IMR-90 (cell line): Measurements from ENCODE around the gene PDCD1. TPM values are rescaled to one million over a fixed set of nuclear protein-coding genes. Genes with fewer than 3 reads are reported as not detected.

Experiments
- ATAC-seq: fragments of 200-7000 bp; cut with Tn5 transposase; 2 replicates; pipeline ENCODE4 v1.9.1; 2020; ENCODE audit warnings: low read depth, mild to moderate bottlenecking, moderate library complexity
- BruUV-seq: library from RNA; stranded (reverse); fragments of 400-500 nt; replicated peaks from 2 replicates; lab custom pipeline; 2021; lab: Mats Ljungman, UMichigan
- CTCF ChIA-PET: fragments of 300-600 bp; formaldehyde crosslinking; extraction: SDS; loops from one replicate; lab custom pipeline; 2021; ENCODE audit warnings: antibody characterized with exemption; lab: Yijun Ruan, JAX
- POLR2A ChIA-PET: fragments of 300-600 bp; sonication (Branson Sonifier 250); formaldehyde crosslinking; loops from one replicate; lab custom pipeline; 2022; ENCODE audit warnings: antibody characterized with exemption; ENCODE audit not compliant: unreplicated experiment; lab: Charles Lee
- DNase-seq: peaks from one replicate; pipeline ENCODE4 v3.0.0; 2013
- H2AFZ ChIP-seq: replicated peaks from 2 replicates; pipeline ENCODE3; 2013; ENCODE audit warnings: low read length, mild to moderate bottlenecking; ENCODE audit not compliant: poor library complexity
- H2AK5ac ChIP-seq: 2 replicates; pipeline ENCODE4 v1.6.1; 2013; ENCODE audit warnings: low read depth, low read length, inconsistent platforms
- H2AK9ac ChIP-seq: replicated peaks from 2 replicates; pipeline ENCODE3; 2013; ENCODE audit warnings: mild to moderate bottlenecking, low read depth, low read length, moderate library complexity; ENCODE audit not compliant: poor library complexity
- H2BK120ac ChIP-seq: 2 replicates; pipeline ENCODE4 v1.6.1; 2013; ENCODE audit warnings: low read depth, low read length, inconsistent platforms
- H2BK15ac ChIP-seq: 3 replicates; pipeline ENCODE4 v1.6.1; 2013; ENCODE audit warnings: low read depth, low read length, inconsistent platforms
- H2BK20ac ChIP-seq: 2 replicates; pipeline ENCODE4 v1.6.1; 2013; ENCODE audit warnings: low read depth, mild to moderate bottlenecking, inconsistent platforms, low read length, moderate library complexity
- H2BK5ac ChIP-seq: 2 replicates; pipeline ENCODE4 v1.6.1; 2013; ENCODE audit warnings: mild to moderate bottlenecking, low read depth, low read length, inconsistent platforms; ENCODE audit not compliant: poor library complexity, severe bottlenecking
- H3K14ac ChIP-seq: replicated peaks from 2 replicates; pipeline ENCODE4 v1.6.1; 2013; ENCODE audit warnings: low read depth, low read length, inconsistent platforms
- H3K18ac ChIP-seq: 2 replicates; pipeline ENCODE4 v1.6.1; 2013; ENCODE audit warnings: low read depth, low read length, control low read depth
- H3K23ac ChIP-seq: 2 replicates; pipeline ENCODE4 v1.6.1; 2013; ENCODE audit warnings: low read depth, low read length, inconsistent platforms
- H3K27ac ChIP-seq: 2 replicates; pipeline ENCODE4 v1.5.1; 2013; ENCODE audit warnings: mild to moderate bottlenecking, control low read depth, low read length; ENCODE audit not compliant: insufficient read depth
- H3K27me3 ChIP-seq: 2 replicates; pipeline ENCODE4 v1.6.1; 2013; ENCODE audit warnings: low read length; ENCODE audit not compliant: control insufficient read depth, insufficient read depth
- H3K36me3 ChIP-seq: 2 replicates; pipeline ENCODE4 v1.6.1; 2013; ENCODE audit warnings: low read length, mixed read lengths; ENCODE audit not compliant: control insufficient read depth, insufficient read depth
- H3K4ac ChIP-seq: 2 replicates; pipeline ENCODE4 v1.6.1; 2013; ENCODE audit warnings: low read depth, low read length, inconsistent platforms
- H3K4me1 ChIP-seq: 2 replicates; pipeline ENCODE4 v1.6.1; 2013; ENCODE audit warnings: low read length, mixed read lengths; ENCODE audit not compliant: control insufficient read depth, insufficient read depth
- H3K4me2 ChIP-seq: 2 replicates; pipeline ENCODE4 v1.6.1; 2013; ENCODE audit warnings: low read depth, mild to moderate bottlenecking, control low read depth, low read length, moderate library complexity
- H3K4me3 ChIP-seq: 2 replicates; pipeline ENCODE4 v1.5.1; 2013; ENCODE audit warnings: low read depth, mild to moderate bottlenecking, control low read depth, low read length, moderate library complexity; ENCODE audit not compliant: insufficient read depth
- H3K56ac ChIP-seq: 2 replicates; pipeline ENCODE4 v1.6.1; 2013; ENCODE audit warnings: low read length, inconsistent platforms; ENCODE audit not compliant: insufficient read depth; ENCODE audit errors: extremely low read depth
- H3K79me1 ChIP-seq, 2 experiments: 2 replicates each; pipeline ENCODE4 v1.6.1; 2013; ENCODE audit warnings: low read length in 2 of 2, inconsistent platforms in 1 of 2, low read depth in 1 of 2
- H3K9ac ChIP-seq: 2 replicates; pipeline ENCODE4 v1.6.1; 2013; ENCODE audit warnings: low read depth, low read length, control low read depth
- H3K9me1 ChIP-seq: 2 replicates; pipeline ENCODE4 v1.6.1; 2013; ENCODE audit warnings: low read length, inconsistent platforms; ENCODE audit not compliant: insufficient read depth
- H3K9me3 ChIP-seq: 2 replicates; pipeline ENCODE4 v1.6.1; 2013; ENCODE audit warnings: low read length; ENCODE audit not compliant: control insufficient read depth, insufficient read depth
- H4K20me1 ChIP-seq: 2 replicates; pipeline ENCODE4 v1.6.1; 2013; ENCODE audit warnings: low read length, inconsistent platforms; ENCODE audit not compliant: insufficient read depth
- H4K5ac ChIP-seq: 2 replicates; pipeline ENCODE4 v1.6.1; 2013; ENCODE audit warnings: mild to moderate bottlenecking, low read depth, low read length, control low read depth
- H4K8ac ChIP-seq, 2 experiments: 2 replicates each; pipeline ENCODE4 v1.6.1; 2013; ENCODE audit warnings: low read depth in 2 of 2, low read length in 2 of 2, control low read depth in 1 of 2, inconsistent platforms in 1 of 2
- H4K91ac ChIP-seq: 2 replicates; pipeline ENCODE4 v1.6.1; 2013; ENCODE audit warnings: low read depth, low read length, inconsistent platforms; ENCODE audit not compliant: insufficient read depth
- CEBPB ChIP-seq: IDR thresholded peaks from 2 replicates; pipeline ENCODE4 v1.6.1; 2012; ENCODE audit warnings: low read depth, low read length, improper control_type of control experiment
- CHD1 ChIP-seq: IDR thresholded peaks from 2 replicates; pipeline ENCODE4 v1.6.1; 2012; ENCODE audit warnings: low read depth, low read length, improper control_type of control experiment
- FOS ChIP-seq: fragments of 150-350 bp; IDR thresholded peaks from 2 replicates; pipeline ENCODE4 v1.6.1; 2016; ENCODE audit warnings: low read depth, low read length
- MAFK ChIP-seq: IDR thresholded peaks from 2 replicates; pipeline ENCODE4 v1.6.1; 2012; ENCODE audit warnings: low read depth, low read length, improper control_type of control experiment
- MAZ ChIP-seq: IDR thresholded peaks from 2 replicates; pipeline ENCODE4 v1.6.1; 2012; ENCODE audit warnings: low read depth, mild to moderate bottlenecking, low read length, improper control_type of control experiment, moderate library complexity, borderline replicate concordance
- MXI1 ChIP-seq: IDR thresholded peaks from 2 replicates; pipeline ENCODE4 v1.6.1; 2012; ENCODE audit warnings: low read depth, mild to moderate bottlenecking, low read length, moderate library complexity, borderline replicate concordance
- NFE2L2 ChIP-seq: fragments of 150-350 bp; IDR thresholded peaks from 2 replicates; pipeline ENCODE4 v1.6.1; 2016; ENCODE audit warnings: low read depth, mild to moderate bottlenecking, low read length
- POLR2A ChIP-seq: IDR thresholded peaks from 2 replicates; pipeline ENCODE4 v1.6.1; 2012; ENCODE audit warnings: mild to moderate bottlenecking, low read depth, low read length
- RAD21 ChIP-seq: IDR thresholded peaks from 2 replicates; pipeline ENCODE4 v1.6.1; 2012; ENCODE audit warnings: low read length, improper control_type of control experiment
- RCOR1 ChIP-seq: IDR thresholded peaks from 2 replicates; pipeline ENCODE4 v1.6.1; 2012; ENCODE audit warnings: mild to moderate bottlenecking, low read length, improper control_type of control experiment; ENCODE audit not compliant: insufficient replicate concordance
- RFX5 ChIP-seq: IDR thresholded peaks from 2 replicates; pipeline ENCODE4 v1.8.0; 2012; ENCODE audit warnings: low read depth, mild to moderate bottlenecking, low read length, moderate library complexity
- SMC3 ChIP-seq: fragments of 150-350 bp; IDR thresholded peaks from 2 replicates; pipeline ENCODE4 v1.6.1; 2016; ENCODE audit warnings: low read depth, mild to moderate bottlenecking, antibody characterized with exemption, low read length, moderate library complexity
- WGBS, 2 experiments: methylation state at CpG; one replicate each; pipeline versions ENCODE4 v1.1.5 to v1.1.7; 2013; ENCODE audit warnings: missing lambda C conversion rate in 2 of 2; ENCODE audit not compliant: insufficient read length in 1 of 2; ENCODE audit errors: extremely low coverage in 2 of 2; 5-methylcytosine and 5-hydroxymethylcytosine counted together
- dilution Hi-C: fragments of 300-500 bp; cut with HindIII; formaldehyde crosslinking; loops from one replicate; pipeline ENCODE4 v1.14.3; 2018; ENCODE audit warnings: low sequenced_read_pairs; ENCODE audit not compliant: unreplicated experiment
- in situ Hi-C: fragments of 300-500 bp; cut with MboI; formaldehyde crosslinking; loops from 3 replicates; pipeline ENCODE4 v1.14.3; 2019; ENCODE audit warnings: low sequenced_read_pairs, inconsistent platforms, mixed read lengths
- intact Hi-C: fragments of 100-400 bp; cut with micrococcal nuclease; formaldehyde crosslinking; loops from 2 replicates; pipeline ENCODE4 v1.10.0; 2022
- polyA plus RNA-seq, 3 experiments: library from polyadenylated mRNA; depleted of rRNA; stranded (reverse); fragments of >200 nt; gene quantifications; 2 replicates each; pipeline ENCODE4 v1.2.3, GENCODE V29; 2012; ENCODE audit warnings: low replicate concordance in 1 of 3
- total RNA-seq: library from RNA; depleted of rRNA; stranded (reverse); fragments of >200 nt; gene quantifications from 2 replicates; pipeline ENCODE4 v1.2.3, GENCODE V29; 2012
- TF ChIP-seq, protein P1 (sequence below): conservative IDR thresholded peaks from 2 replicates; pipeline ENCODE4 v1.5.1; 2012; ENCODE audit warnings: mild to moderate bottlenecking, low read depth, low read length, improper control_type of control experiment
- TF ChIP-seq, protein P2 (sequence below): fragments of 150-350 bp; IDR thresholded peaks from 2 replicates; pipeline ENCODE4 v1.6.1; 2016; ENCODE audit warnings: low read depth, mild to moderate bottlenecking, low read length, moderate library complexity, borderline replicate concordance

The PDCD1 gene
- total and polyA plus RNA-seq, 2 of the 4 experiments (the other 2 are of a cell fraction) = not detected

DNA sequence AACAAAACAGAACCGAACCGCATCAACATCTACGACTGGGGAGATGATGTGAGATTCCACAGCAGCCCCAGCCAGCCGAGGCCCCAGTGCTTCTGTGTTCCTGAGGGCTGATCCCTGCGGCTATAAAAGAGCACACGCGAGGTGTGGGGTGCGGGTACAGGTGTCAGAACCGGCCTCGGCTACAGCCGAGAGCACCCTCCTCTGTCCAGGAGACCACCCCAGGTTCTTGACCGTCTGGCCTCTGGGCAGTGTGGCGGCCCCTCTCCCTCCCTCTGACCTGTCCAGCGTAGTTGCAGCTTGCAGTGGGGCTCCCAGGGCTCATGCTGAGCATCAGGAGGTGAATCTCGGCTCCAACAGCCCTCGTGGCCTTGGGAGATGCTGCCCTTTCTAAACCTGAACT, 34.6 kb upstream of the PDCD1 start:
- dilution Hi-C loops (no loop called here), in situ Hi-C loops (no loop called here), intact Hi-C loops (no loop called here)
- H3K27me3 ChIP-seq = no peaks in the 10 kb centered on the region
- WGBS, 2 experiments = 78% methylated on average over 11 of the region's 16 CpGs; no CpG with 5 or more reads in 1 of the 2 experiments
- H2BK5ac ChIP-seq = no peak overlapping the region
- no peak overlapping the region for H4K8ac ChIP-seq
- no peaks in the 10 kb centered on the region for H4K20me1 ChIP-seq
- ATAC-seq (no peak), DNase-seq (no peak)
- H3K18ac ChIP-seq = no peak overlapping the region
- TF ChIP-seq CHD1 = no peak
- TF ChIP-seq NFE2L2 = no peak
- TF ChIP-seq, protein P1, sequence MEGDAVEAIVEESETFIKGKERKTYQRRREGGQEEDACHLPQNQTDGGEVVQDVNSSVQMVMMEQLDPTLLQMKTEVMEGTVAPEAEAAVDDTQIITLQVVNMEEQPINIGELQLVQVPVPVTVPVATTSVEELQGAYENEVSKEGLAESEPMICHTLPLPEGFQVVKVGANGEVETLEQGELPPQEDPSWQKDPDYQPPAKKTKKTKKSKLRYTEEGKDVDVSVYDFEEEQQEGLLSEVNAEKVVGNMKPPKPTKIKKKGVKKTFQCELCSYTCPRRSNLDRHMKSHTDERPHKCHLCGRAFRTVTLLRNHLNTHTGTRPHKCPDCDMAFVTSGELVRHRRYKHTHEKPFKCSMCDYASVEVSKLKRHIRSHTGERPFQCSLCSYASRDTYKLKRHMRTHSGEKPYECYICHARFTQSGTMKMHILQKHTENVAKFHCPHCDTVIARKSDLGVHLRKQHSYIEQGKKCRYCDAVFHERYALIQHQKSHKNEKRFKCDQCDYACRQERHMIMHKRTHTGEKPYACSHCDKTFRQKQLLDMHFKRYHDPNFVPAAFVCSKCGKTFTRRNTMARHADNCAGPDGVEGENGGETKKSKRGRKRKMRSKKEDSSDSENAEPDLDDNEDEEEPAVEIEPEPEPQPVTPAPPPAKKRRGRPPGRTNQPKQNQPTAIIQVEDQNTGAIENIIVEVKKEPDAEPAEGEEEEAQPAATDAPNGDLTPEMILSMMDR = no peak
- TF ChIP-seq, protein P2, sequence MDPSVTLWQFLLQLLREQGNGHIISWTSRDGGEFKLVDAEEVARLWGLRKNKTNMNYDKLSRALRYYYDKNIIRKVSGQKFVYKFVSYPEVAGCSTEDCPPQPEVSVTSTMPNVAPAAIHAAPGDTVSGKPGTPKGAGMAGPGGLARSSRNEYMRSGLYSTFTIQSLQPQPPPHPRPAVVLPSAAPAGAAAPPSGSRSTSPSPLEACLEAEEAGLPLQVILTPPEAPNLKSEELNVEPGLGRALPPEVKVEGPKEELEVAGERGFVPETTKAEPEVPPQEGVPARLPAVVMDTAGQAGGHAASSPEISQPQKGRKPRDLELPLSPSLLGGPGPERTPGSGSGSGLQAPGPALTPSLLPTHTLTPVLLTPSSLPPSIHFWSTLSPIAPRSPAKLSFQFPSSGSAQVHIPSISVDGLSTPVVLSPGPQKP = no peak
- no peak for TF ChIP-seq RFX5
- no peak for TF ChIP-seq POLR2A
- TF ChIP-seq SMC3 = no peak
- TF ChIP-seq RCOR1 = no peak
- no peak for TF ChIP-seq MAFK
- TF ChIP-seq FOS = no peak
- TF ChIP-seq MXI1 = no peak
- TF ChIP-seq RAD21 = no peak
- no peak for TF ChIP-seq CEBPB
- no peak for TF ChIP-seq MAZ
- no peak overlapping the region for H2AK9ac ChIP-seq
- no peak overlapping the region for H3K4me3 ChIP-seq
- H3K36me3 ChIP-seq = no peaks in the 10 kb centered on the region
- H3K27ac ChIP-seq = no peak overlapping the region
- no peak overlapping the region for H3K9ac ChIP-seq
- H4K5ac ChIP-seq = no peak overlapping the region
- H2BK120ac ChIP-seq = no peak overlapping the region
- no peak overlapping the region for H2BK20ac ChIP-seq
- H3K14ac ChIP-seq = no peak overlapping the region
- no peak overlapping the region for H4K91ac ChIP-seq
- H3K23ac ChIP-seq = no peak overlapping the region
- no peaks in the 10 kb centered on the region for H3K9me1 ChIP-seq
- CTCF ChIA-PET = no interaction called here
- H3K4ac ChIP-seq = no peak overlapping the region
- BruUV-seq = no TSS peak
- POLR2A ChIA-PET = no interaction called here
- no peak overlapping the region for H2BK15ac ChIP-seq
- H3K9me3 ChIP-seq = no peaks in the 10 kb centered on the region
- no peak overlapping the region for H2AFZ ChIP-seq
- no peaks in the 10 kb centered on the region for H3K79me1 ChIP-seq
- no peak overlapping the region for H3K56ac ChIP-seq
- no peaks in the 10 kb centered on the region for H3K4me1 ChIP-seq
- no peak overlapping the region for H3K4me2 ChIP-seq
- H2AK5ac ChIP-seq = no peak overlapping the region
